Upper lobe of left lung (tissue), 6 donors: ENCODE measurements around the gene ISL2. TPM values are rescaled to one million over a fixed set of nuclear protein-coding genes. Genes with fewer than 3 reads are reported as not detected.
A peak's percentile ranks its signal among the peaks of the same experiment; 100 is the strongest.

Experiments
- ATAC-seq, 2 donors: fragments of 200-7000 bp; cut with Tn5 transposase; one replicate each; pipeline ENCODE4 v1.9.1; 2022; ENCODE audit warnings: mild to moderate bottlenecking in 2 of 2, moderate library complexity in 2 of 2; ENCODE audit not compliant: low FRiP score in 2 of 2
- DNase-seq, 2 donors: peaks; one replicate each; pipeline ENCODE4 v3.0.0-alpha.2; 2019 to 2020
- H3K27ac ChIP-seq, 4 donors: fragments of 200-600 bp; sonication (generic); one replicate each; pipeline ENCODE4 v1.5.1; 2016 to 2019
- H3K27me3 ChIP-seq, 4 donors: fragments of 200-600 bp; sonication (generic); one replicate each; pipeline ENCODE4 v1.5.1; 2017 to 2019
- H3K36me3 ChIP-seq, 4 donors: fragments of 200-600 bp; sonication (generic); one replicate each; pipeline ENCODE4 v1.5.1; 2016 to 2019
- H3K4me1 ChIP-seq, 4 donors: fragments of 200-600 bp; sonication (generic); one replicate each; pipeline ENCODE4 v1.5.1; 2018 to 2019
- H3K4me3 ChIP-seq, 4 donors: fragments of 200-600 bp; sonication (generic); one replicate each; pipeline ENCODE4 v1.5.1; 2017 to 2019; ENCODE audit warnings: mild to moderate bottlenecking in 2 of 4, moderate library complexity in 1 of 4
- H3K9me3 ChIP-seq, 4 donors: fragments of 200-600 bp; sonication (generic); one replicate each; pipeline ENCODE4 v1.5.1; 2018 to 2019
- CTCF ChIP-seq, 6 experiments: fragments of 450-650 bp in 4 of 6; fragments of 200-600 bp in 2 of 6; sonication (generic) in 2 of 6; IDR thresholded peaks; one replicate each; pipeline ENCODE4 v1.5.1; 2016 to 2019; ENCODE audit warnings: antibody characterized with exemption in 6 of 6
- EP300 ChIP-seq, 4 donors: sonication (generic); formaldehyde crosslinking; IDR thresholded peaks; one replicate each; pipeline ENCODE4 v1.5.1; 2017; ENCODE audit warnings: antibody characterized with exemption in 4 of 4, control low read depth in 2 of 4
- POLR2A ChIP-seq, 4 donors: fragments of 450-650 bp; IDR thresholded peaks; one replicate each; pipeline ENCODE4 v1.5.1; 2016 to 2017; ENCODE audit warnings: antibody characterized with exemption in 4 of 4, mild to moderate bottlenecking in 2 of 4
- POLR2AphosphoS5 ChIP-seq, 2 donors: sonication (generic); formaldehyde crosslinking; IDR thresholded peaks; one replicate each; pipeline ENCODE4 v1.5.1; 2017; ENCODE audit warnings: antibody characterized with exemption in 2 of 2
- WGBS, 2 donors: methylation state at CpG; one replicate each; pipeline ENCODE4 v1.1.5; 2017 to 2018; 5-methylcytosine and 5-hydroxymethylcytosine counted together
- total RNA-seq, 6 donors: library from RNA; depleted of rRNA in 4 of 6; stranded (reverse); fragments of >200 nt in 4 of 6; gene quantifications; one replicate each; pipeline versions ENCODE4 v1.1.0 to v1.2.1, GENCODE V29; 2016 to 2021
- donor health status: DM: no; HTN: no; CAD: no; lungs with moderate emphysema.
- donor health status: DM: no; HTN: yes; CAD: no; lungs with severe emphysema.

Gene ISL2
- total RNA-seq, 6 donors from 2014 or later, result 0.34 to 1.8 (median 0.47) TPM; not detected in 2

- Histone ChIP-seq H3K9me3 (no peaks in the 10 kb centered on the region), H3K4me1 (peaks cover 0 to 13% (median under 1%) of the 10 kb centered on the region in 4 donors), H3K36me3 (no peaks in the 10 kb centered on the region), H3K27ac (no peak overlapping the region), H3K27me3 (no peaks in the 10 kb centered on the region), H3K4me3 (no peak overlapping the region)
- DNase-seq (no peak), ATAC-seq (no peak)
- no peak for TF ChIP-seq EP300 (IDR thresholded peaks at IDR 0.05)
- TF ChIP-seq POLR2AphosphoS5 (IDR thresholded peaks at IDR 0.05), result no peak
- no peak for TF ChIP-seq POLR2A (IDR thresholded peaks at IDR 0.05)
- TF ChIP-seq CTCF (IDR thresholded peaks at IDR 0.05), result no peak
- WGBS, 2 donors, result 68 to 69% methylated on average over 3 of the region's 3 CpGs
These were observed 37.6 kb upstream of the ISL2 start for GRCh38 chr15:76298986-76299385.

- TF ChIP-seq POLR2A (IDR thresholded peaks at IDR 0.05) (no peak), CTCF (IDR thresholded peaks at IDR 0.05) (no peak), EP300 (IDR thresholded peaks at IDR 0.05) (no peak), POLR2AphosphoS5 (IDR thresholded peaks at IDR 0.05) (no peak)
- Histone ChIP-seq H3K4me3 (no peak overlapping the region), H3K27ac (no peak overlapping the region), H3K36me3 (no peaks in the 10 kb centered on the region), H3K9me3 (no peaks in the 10 kb centered on the region), H3K27me3 (no peaks in the 10 kb centered on the region), H3K4me1 (peaks cover 0 to 13% (median under 1%) of the 10 kb centered on the region in 4 donors)
- WGBS, 2 donors, result 73 to 76% methylated on average over 1 of the region's 1 CpG
- DNase-seq (no peak), ATAC-seq (no peak)
These were observed 36.8 kb upstream of the ISL2 start for GRCh38 chr15:76299786-76300185.

GRCh38 chr15:76303909-76304308 is 32.7 kb upstream of the ISL2 start:
- Histone ChIP-seq H3K27me3 (no peaks in the 10 kb centered on the region), H3K36me3 (no peaks in the 10 kb centered on the region), H3K9me3 (no peaks in the 10 kb centered on the region), H3K4me3 (no peak overlapping the region), H3K27ac (no peak overlapping the region), H3K4me1 (peaks cover 0 to 8% (median under 1%) of the 10 kb centered on the region in 4 donors)
- 93 to 96% methylated on average over 1 of the region's 1 CpG for whole genome bisulfite sequencing, 2 donors
- ATAC-seq, result no peak
- no peak for TF ChIP-seq POLR2A (IDR thresholded peaks at IDR 0.05)
- TF ChIP-seq EP300 (IDR thresholded peaks at IDR 0.05), result no peak
- TF ChIP-seq POLR2AphosphoS5 (IDR thresholded peaks at IDR 0.05), result no peak
- TF ChIP-seq CTCF (IDR thresholded peaks at IDR 0.05), result no peak
- no peak for DNase-seq

GRCh38 chr15:76309601-76310330 is 26.8 kb upstream of the ISL2 start:
- ATAC-seq, result no peak
- Histone ChIP-seq H3K27ac (peak overlapping the region in 1 of 4 donors; percentile 92), H3K4me1 (peaks cover 4 to 16% (median 11%) of the 10 kb centered on the region in 4 donors), H3K27me3 (no peaks in the 10 kb centered on the region), H3K36me3 (no peaks in the 10 kb centered on the region), H3K4me3 (peak overlapping the region in 2 of 4 donors; percentile 71 to 86), H3K9me3 (no peaks in the 10 kb centered on the region)
- DNase-seq, result no peak
- 88 to 92% methylated on average over 13 of the region's 13 CpGs for WGBS, 2 donors
- TF ChIP-seq POLR2A (IDR thresholded peaks at IDR 0.05), result no peak
- TF ChIP-seq POLR2AphosphoS5 (IDR thresholded peaks at IDR 0.05), result no peak
- TF ChIP-seq EP300 (IDR thresholded peaks at IDR 0.05), result no peak
- no peak for TF ChIP-seq CTCF (IDR thresholded peaks at IDR 0.05)
